HEK293T (cell line): ENCODE results near the gene GABARAPL1.

Experiments used
- BHLHE40 ChIP-seq: fragments of 450-650 bp; IDR thresholded peaks from 2 replicates; pipeline ENCODE4 v1.6.1; 2016; ENCODE audit warnings: mild to moderate bottlenecking, moderate library complexity, borderline replicate concordance
- ELF4 ChIP-seq: fragments of 450-650 bp; IDR thresholded peaks from 2 replicates; pipeline ENCODE4 v1.6.1; 2017; ENCODE audit warnings: antibody characterized with exemption
- FOXA1 ChIP-seq: fragments of 450-650 bp; IDR thresholded peaks from 2 replicates; pipeline ENCODE4 v1.6.1; 2016; ENCODE audit warnings: mild to moderate bottlenecking
- FOXK2 ChIP-seq: fragments of 450-650 bp; IDR thresholded peaks from 2 replicates; pipeline ENCODE4 v1.6.1; 2016; ENCODE audit warnings: mild to moderate bottlenecking
- FOXM1 ChIP-seq: fragments of 450-650 bp; IDR thresholded peaks from 2 replicates; pipeline ENCODE4 v1.6.1; 2017; ENCODE audit warnings: mild to moderate bottlenecking, borderline replicate concordance
- LEF1 ChIP-seq: fragments of 450-650 bp; IDR thresholded peaks from 2 replicates; pipeline ENCODE4 v1.6.1; 2017; ENCODE audit warnings: mild to moderate bottlenecking, borderline replicate concordance
- NFRKB ChIP-seq: fragments of 450-650 bp; IDR thresholded peaks from 2 replicates; pipeline ENCODE4 v1.6.1; 2016; ENCODE audit warnings: mild to moderate bottlenecking, moderate library complexity
- SP1 ChIP-seq: fragments of 450-650 bp; IDR thresholded peaks from 2 replicates; pipeline ENCODE4 v1.6.1; 2017
- SUZ12 ChIP-seq: fragments of 450-650 bp; IDR thresholded peaks from 2 replicates; pipeline ENCODE4 v1.6.1; 2016; ENCODE audit warnings: mild to moderate bottlenecking
- TARDBP ChIP-seq: fragments of 450-650 bp; IDR thresholded peaks from 2 replicates; pipeline ENCODE4 v1.6.1; 2016
- ZNF384 ChIP-seq: fragments of 450-650 bp; IDR thresholded peaks from 2 replicates; pipeline ENCODE4 v1.6.1; 2016

DNA sequence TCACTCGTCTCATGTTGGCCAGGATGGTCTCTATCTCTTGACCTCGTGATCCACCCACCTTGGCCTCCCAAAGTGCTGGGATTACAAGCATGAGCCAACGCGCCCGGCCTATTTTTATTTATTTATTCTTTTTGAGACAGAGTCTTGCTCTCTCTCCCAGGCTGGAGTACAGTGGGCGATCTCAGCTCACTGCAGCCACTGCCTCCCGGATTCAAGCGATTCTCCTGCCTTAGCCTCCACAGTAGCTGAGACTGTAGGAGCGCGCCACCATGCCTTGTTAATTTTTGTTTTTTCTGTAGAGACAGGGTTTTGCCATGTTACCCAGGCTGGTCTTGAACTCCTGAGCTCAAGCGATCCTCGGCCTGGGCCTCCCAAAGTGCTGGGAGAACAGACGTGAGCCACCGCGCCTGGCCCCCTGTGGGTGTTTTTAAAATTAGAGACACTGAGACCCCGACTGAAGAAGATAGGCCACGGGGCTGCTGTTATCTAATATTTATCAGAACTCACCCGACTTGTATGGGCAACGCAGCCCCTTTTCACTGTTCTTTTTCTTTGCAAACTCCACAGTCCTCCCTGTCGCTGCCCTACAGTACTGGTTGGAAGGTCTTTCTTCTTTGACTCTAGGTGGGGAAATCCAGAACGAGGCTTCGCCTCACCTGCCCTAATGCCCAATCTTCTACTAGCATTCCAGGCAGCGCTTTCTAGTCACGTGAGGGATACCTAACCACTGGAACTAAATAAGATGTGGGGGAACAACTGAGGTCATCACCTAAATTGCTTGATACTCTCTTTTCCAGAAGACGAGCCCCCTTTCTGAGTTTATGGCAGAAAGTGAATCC, 1.4 kb upstream of the GABARAPL1 start:
- TF ChIP-seq FOXA1 (no peak), SP1 (no peak), ELF4 (no peak), FOXK2 (no peak), SUZ12 (no peak), BHLHE40 (no peak), ZNF384 (no peak), NFRKB (no peak), FOXM1 (no peak), LEF1 (no peak), TARDBP (no peak)
